ENCODE measurements around the gene SPDYE3. TPM values are rescaled to one million over a fixed set of nuclear protein-coding genes. Genes with fewer than 3 reads are reported as not detected.
"Not testable (repeated sequence)": the region's sequence is repeated elsewhere in the genome, so short reads cannot be mapped to it uniquely, and the experiment has no call there.

SPDYE3 gene
- total and polyA plus RNA-seq, 2 experiments from 2014 or later = 3.4 TPM; not detected in 1

- Histone ChIP-seq H3K9me3 (ENCODE audit: low read depth) (no peaks in the 10 kb centered on the region), H3K4me1 (ENCODE audit: insufficient read depth) (peaks cover 3% of the 10 kb centered on the region), H3K9me2 (replicated peaks; ENCODE audit: insufficient read depth) (no peaks in the 10 kb centered on the region), H3K4me3 (no peak overlapping the region), H3K4me2 (no peak overlapping the region), H3K79me2 (peaks cover 7% of the 10 kb centered on the region), H3K27ac (no peak overlapping the region), H4K20me1 (ENCODE audit: insufficient read depth, poor library complexity, severe bottlenecking) (peaks cover 9% of the 10 kb centered on the region), H2AFZ (no peak overlapping the region), H3K36me3 (replicated peaks; ENCODE audit: insufficient read depth, low read depth) (no peaks in the 10 kb centered on the region), H3K27me3 (no peaks in the 10 kb centered on the region)
- DNase-seq (ENCODE audit: low spot score) = no peak
- TF ChIP-seq CTCF (IDR thresholded peaks at IDR 0.05; ENCODE audit: poor library complexity) (no peak), EZH2 (IDR thresholded peaks at IDR 0.05; ENCODE audit: borderline replicate concordance) (no peak), EZH2phosphoT487 (IDR thresholded peaks at IDR 0.05; ENCODE audit: low read depth, severe bottlenecking, unreplicated experiment) (no peak)
Observed at GRCh38 chr7:100346921-100347320, 39.4 kb downstream of the SPDYE3 start.

GRCh38 chr7:100348805-100349204, 41.3 kb downstream of the SPDYE3 start:
- no peaks in the 10 kb centered on the region for H3K36me3 ChIP-seq (replicated peaks; ENCODE audit: insufficient read depth, low read depth)

GRCh38 chr7:100349757-100350156, 42.3 kb downstream of the SPDYE3 start:
- H3K9me2 ChIP-seq (replicated peaks; ENCODE audit: insufficient read depth) = no peaks in the 10 kb centered on the region
- no peaks in the 10 kb centered on the region for H3K27me3 ChIP-seq
- no peak for DNase-seq (ENCODE audit: low spot score)
- H3K9me3 ChIP-seq (ENCODE audit: low read depth) = no peaks in the 10 kb centered on the region
- no peaks in the 10 kb centered on the region for H3K79me2 ChIP-seq
- WGBS (ENCODE audit: low lambda C conversion rate, missing lambda C conversion rate) = 96% methylated on average over 6 of the region's 6 CpGs
- H3K4me3 ChIP-seq = no peak overlapping the region
- no peak overlapping the region for H3K27ac ChIP-seq
- H3K4me1 ChIP-seq (ENCODE audit: insufficient read depth) = peaks cover under 1% of the 10 kb centered on the region
- peaks cover 3% of the 10 kb centered on the region for H4K20me1 ChIP-seq (ENCODE audit: insufficient read depth, poor library complexity, severe bottlenecking)
- no peak for TF ChIP-seq EZH2phosphoT487 (IDR thresholded peaks at IDR 0.05; ENCODE audit: low read depth, severe bottlenecking, unreplicated experiment)
- no peak for TF ChIP-seq CTCF (IDR thresholded peaks at IDR 0.05; ENCODE audit: poor library complexity)
- TF ChIP-seq EZH2 (IDR thresholded peaks at IDR 0.05; ENCODE audit: borderline replicate concordance) = no peak
- H3K36me3 ChIP-seq (replicated peaks; ENCODE audit: insufficient read depth, low read depth) = no peaks in the 10 kb centered on the region
- no peak overlapping the region for H3K4me2 ChIP-seq
- H2AFZ ChIP-seq = no peak overlapping the region

More at GRCh38 chr7:100348805-100349204, 41.3 kb downstream of the SPDYE3 start:
- Histone ChIP-seq H3K27ac (no peak overlapping the region), H4K20me1 (ENCODE audit: insufficient read depth, poor library complexity, severe bottlenecking) (peaks cover 3% of the 10 kb centered on the region), H3K9me3 (ENCODE audit: low read depth) (no peaks in the 10 kb centered on the region), H3K4me1 (ENCODE audit: insufficient read depth) (peaks cover 3% of the 10 kb centered on the region), H3K27me3 (no peaks in the 10 kb centered on the region), H3K4me2 (no peak overlapping the region), H3K9me2 (replicated peaks; ENCODE audit: insufficient read depth) (no peaks in the 10 kb centered on the region), H3K79me2 (no peaks in the 10 kb centered on the region), H2AFZ (no peak overlapping the region), H3K4me3 (no peak overlapping the region)
- no peak for DNase-seq (ENCODE audit: low spot score)
- TF ChIP-seq EZH2 (IDR thresholded peaks at IDR 0.05; ENCODE audit: borderline replicate concordance) (no peak), CTCF (IDR thresholded peaks at IDR 0.05; ENCODE audit: poor library complexity) (no peak), EZH2phosphoT487 (IDR thresholded peaks at IDR 0.05; ENCODE audit: low read depth, severe bottlenecking, unreplicated experiment) (no peak)

GRCh38 chr7:100351657-100352058, 44.2 kb downstream of the SPDYE3 start:
- Histone ChIP-seq H2AFZ (no peak overlapping the region), H3K4me1 (ENCODE audit: insufficient read depth) (no peaks in the 10 kb centered on the region), H3K36me3 (replicated peaks; ENCODE audit: insufficient read depth, low read depth) (no peaks in the 10 kb centered on the region), H3K9me2 (replicated peaks; ENCODE audit: insufficient read depth) (no peaks in the 10 kb centered on the region), H3K27ac (no peak overlapping the region), H3K79me2 (no peaks in the 10 kb centered on the region), H3K9me3 (ENCODE audit: low read depth) (no peaks in the 10 kb centered on the region), H3K4me3 (no peak overlapping the region), H3K4me2 (no peak overlapping the region), H3K27me3 (no peaks in the 10 kb centered on the region), H4K20me1 (ENCODE audit: insufficient read depth, poor library complexity, severe bottlenecking) (no peaks in the 10 kb centered on the region)
- TF ChIP-seq EZH2 (IDR thresholded peaks at IDR 0.05; ENCODE audit: borderline replicate concordance) = no peak
- TF ChIP-seq CTCF (IDR thresholded peaks at IDR 0.05; ENCODE audit: poor library complexity) = no peak
- no peak for TF ChIP-seq EZH2phosphoT487 (IDR thresholded peaks at IDR 0.05; ENCODE audit: low read depth, severe bottlenecking, unreplicated experiment)
- no peak for DNase-seq (ENCODE audit: low spot score)
- 91% methylated on average over 5 of the region's 6 CpGs for WGBS (ENCODE audit: low lambda C conversion rate, missing lambda C conversion rate)

GRCh38 chr7:100352230-100352781, 44.8 kb downstream of the SPDYE3 start:
- WGBS (ENCODE audit: low lambda C conversion rate, missing lambda C conversion rate) = 91% methylated on average over 17 of the region's 18 CpGs
- H3K4me3 ChIP-seq; H3K27ac ChIP-seq; H2AFZ ChIP-seq; H3K27me3 ChIP-seq; H3K36me3 ChIP-seq (replicated peaks; ENCODE audit: insufficient read depth, low read depth); H3K4me2 ChIP-seq; H3K4me1 ChIP-seq (ENCODE audit: insufficient read depth); H3K9me2 ChIP-seq (replicated peaks; ENCODE audit: insufficient read depth); H3K9me3 ChIP-seq (ENCODE audit: low read depth); H3K79me2 ChIP-seq; DNase-seq (ENCODE audit: low spot score); H4K20me1 ChIP-seq (ENCODE audit: insufficient read depth, poor library complexity, severe bottlenecking): not testable (repeated sequence)

All from hepatocyte (in vitro differentiated cells).